Fibroblast of lung (primary cell): Measurements from ENCODE around the gene LPGAT1. TPM values are rescaled to one million over a fixed set of nuclear protein-coding genes. Genes with fewer than 3 reads are reported as not detected.

ENCODE experiments used
- DNase-seq, 2 donors: peaks; one replicate each; pipeline versions ENCODE4 v3.0.0 to v3.0.0-alpha.2; 2010; ENCODE audit warnings: low read depth in 2 of 2
- H2AFZ ChIP-seq: 2 replicates; pipeline ENCODE4 v1.5.1; 2012; ENCODE audit warnings: low read length, control low read depth, inconsistent platforms
- H3K27ac ChIP-seq: 2 replicates; pipeline ENCODE4 v1.5.1; 2011; ENCODE audit warnings: low read length, control low read depth; ENCODE audit not compliant: insufficient read depth
- H3K27me3 ChIP-seq: 2 replicates; pipeline ENCODE4 v1.5.1; 2011; ENCODE audit warnings: mild to moderate bottlenecking, low read length; ENCODE audit not compliant: control insufficient read depth, insufficient read depth
- H3K36me3 ChIP-seq: 2 replicates; pipeline ENCODE4 v1.5.1; 2011; ENCODE audit warnings: low read length; ENCODE audit not compliant: control insufficient read depth, insufficient read depth
- H3K4me1 ChIP-seq: 2 replicates; pipeline ENCODE4 v1.5.1; 2011; ENCODE audit warnings: low read length; ENCODE audit not compliant: control insufficient read depth, insufficient read depth; ENCODE audit errors: extremely low read depth
- H3K4me2 ChIP-seq: 2 replicates; pipeline ENCODE4 v1.5.1; 2011; ENCODE audit warnings: low read length, control low read depth; ENCODE audit not compliant: insufficient read depth; ENCODE audit errors: extremely low read depth
- H3K4me3 ChIP-seq, 4 experiments: fragments of 200-600 bp in 1 of 4; sonication (generic) in 1 of 4; replicated peaks in 1 of 4; 2 replicates each; pipeline ENCODE4 v1.5.1; 2011 to 2016; ENCODE audit warnings: low read length in 4 of 4, low read depth in 3 of 4, mild to moderate bottlenecking in 3 of 4, control low read depth in 2 of 4, inconsistent platforms in 1 of 4, mixed read lengths in 1 of 4; ENCODE audit not compliant: insufficient read depth in 1 of 4; ENCODE audit errors: control extremely low read depth in 1 of 4
- H3K79me2 ChIP-seq: 2 replicates; pipeline ENCODE4 v1.5.1; 2012; ENCODE audit warnings: mild to moderate bottlenecking, low read length, inconsistent platforms; ENCODE audit not compliant: control insufficient read depth, insufficient read depth
- H3K9ac ChIP-seq: 2 replicates; pipeline ENCODE4 v1.5.1; 2011; ENCODE audit warnings: mild to moderate bottlenecking, low read length, control low read depth; ENCODE audit not compliant: insufficient read depth
- H3K9me3 ChIP-seq: 2 replicates; pipeline ENCODE4 v1.5.1; 2012; ENCODE audit warnings: low read depth, low read length; ENCODE audit not compliant: control insufficient read depth, insufficient read depth
- H4K20me1 ChIP-seq: 2 replicates; pipeline ENCODE4 v1.5.1; 2011; ENCODE audit warnings: low read length; ENCODE audit not compliant: control insufficient read depth, insufficient read depth; ENCODE audit errors: extremely low read depth
- CTCF ChIP-seq, 2 donors: IDR thresholded peaks in 1 of 2; conservative IDR thresholded peaks in 1 of 2; 1 replicate in 1 of 2; 2 replicates in 1 of 2; pipeline ENCODE4 v1.5.1; 2011 to 2012; ENCODE audit warnings: low read length in 2 of 2, control low read depth in 1 of 2, inconsistent platforms in 1 of 2, low read depth in 1 of 2, mild to moderate bottlenecking in 1 of 2
- EZH2 ChIP-seq: IDR thresholded peaks from 2 replicates; pipeline ENCODE4 v1.5.1; 2012; ENCODE audit warnings: low read length, control low read depth, mild to moderate bottlenecking; ENCODE audit errors: missing control alignments
- polyA plus RNA-seq, 2 donors: library from polyadenylated mRNA; depleted of rRNA in 1 of 2; stranded (reverse) in 1 of 2; unstranded in 1 of 2; fragments of >200 nt; gene quantifications; 2 replicates each; pipeline ENCODE4 v1.2.1, GENCODE V29; 2011 to 2012; ENCODE audit warnings: missing spikeins in 1 of 2
- total RNA-seq: library from RNA; depleted of rRNA; stranded (reverse); fragments of >200 nt; gene quantifications from 2 replicates; pipeline ENCODE4 v1.2.1, GENCODE V29; 2014

LPGAT1 gene
- total and polyA plus RNA-seq, 2 donors (not counting 1 experiment from before 2014, with no cell fraction given) = 20.7 to 34.7 TPM

DNA sequence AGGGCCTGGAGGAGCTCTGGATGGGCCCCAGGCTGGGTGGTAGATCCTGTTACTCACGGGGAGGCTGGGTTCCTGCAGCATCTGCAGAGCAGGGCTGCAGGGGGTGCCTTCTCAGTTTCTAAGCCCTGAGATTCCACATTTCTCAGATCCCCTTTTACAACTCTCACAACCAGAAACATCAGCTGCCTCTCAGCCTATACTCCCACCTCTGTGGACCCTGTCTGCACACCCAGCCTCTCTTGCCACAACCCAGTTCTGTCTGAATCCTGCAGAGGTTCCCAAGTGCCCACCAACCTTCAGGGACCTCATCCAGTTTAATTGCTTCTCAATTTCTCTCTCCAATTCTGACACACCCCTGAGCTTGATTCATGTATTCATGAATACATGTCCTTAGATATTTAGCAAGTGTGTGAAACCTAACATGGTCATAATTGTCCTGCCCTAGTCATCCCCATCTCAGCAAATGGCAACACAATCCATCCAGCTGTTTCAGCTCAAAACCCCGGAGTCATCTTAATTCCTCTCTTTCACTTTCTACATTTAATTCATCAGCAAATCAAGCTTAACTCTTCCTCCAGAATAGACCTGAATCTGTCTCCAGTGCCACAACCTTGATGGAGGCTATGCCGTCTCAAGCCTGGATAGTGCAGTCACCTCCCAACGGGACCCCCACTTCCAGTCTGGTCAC lies 98.1 kb downstream of the LPGAT1 start:
- no peak overlapping the region for H3K4me3 ChIP-seq
- H3K27me3 ChIP-seq = peaks cover 4% of the 10 kb centered on the region
- H3K79me2 ChIP-seq = no peaks in the 10 kb centered on the region
- H2AFZ ChIP-seq = no peak overlapping the region
- no peak for DNase-seq
- peaks cover 9% of the 10 kb centered on the region for H3K4me1 ChIP-seq
- H3K27ac ChIP-seq = no peak overlapping the region
- TF ChIP-seq EZH2 (no peak), CTCF (conservative IDR thresholded peaks at IDR 0.05 in 1 of 2, IDR thresholded peaks at IDR 0.05 in 1 of 2; ENCODE audit: low read depth in 1 of 2, low read length in 2 of 2) (no peak)
- no peak overlapping the region for H3K4me2 ChIP-seq
- no peaks in the 10 kb centered on the region for H3K9me3 ChIP-seq
- no peak overlapping the region for H3K9ac ChIP-seq
- H4K20me1 ChIP-seq = no peaks in the 10 kb centered on the region
- H3K36me3 ChIP-seq = no peaks in the 10 kb centered on the region

GRCh38 chr1:211731456-211732292 lies 98.9 kb downstream of the LPGAT1 start:
- Histone ChIP-seq H3K27me3 (peaks cover 4% of the 10 kb centered on the region), H3K4me1 (peaks cover 9% of the 10 kb centered on the region), H3K36me3 (no peaks in the 10 kb centered on the region), H3K79me2 (no peaks in the 10 kb centered on the region), H3K9me3 (no peaks in the 10 kb centered on the region), H4K20me1 (no peaks in the 10 kb centered on the region), H3K4me3 (no peak overlapping the region), H3K4me2 (no peak overlapping the region), H3K27ac (no peak overlapping the region), H3K9ac (no peak overlapping the region), H2AFZ (no peak overlapping the region)
- no peak for DNase-seq
- TF ChIP-seq CTCF (conservative IDR thresholded peaks at IDR 0.05 in 1 of 2, IDR thresholded peaks at IDR 0.05 in 1 of 2; ENCODE audit: low read depth in 1 of 2, low read length in 2 of 2) = no peak
- no peak for TF ChIP-seq EZH2

DNA sequence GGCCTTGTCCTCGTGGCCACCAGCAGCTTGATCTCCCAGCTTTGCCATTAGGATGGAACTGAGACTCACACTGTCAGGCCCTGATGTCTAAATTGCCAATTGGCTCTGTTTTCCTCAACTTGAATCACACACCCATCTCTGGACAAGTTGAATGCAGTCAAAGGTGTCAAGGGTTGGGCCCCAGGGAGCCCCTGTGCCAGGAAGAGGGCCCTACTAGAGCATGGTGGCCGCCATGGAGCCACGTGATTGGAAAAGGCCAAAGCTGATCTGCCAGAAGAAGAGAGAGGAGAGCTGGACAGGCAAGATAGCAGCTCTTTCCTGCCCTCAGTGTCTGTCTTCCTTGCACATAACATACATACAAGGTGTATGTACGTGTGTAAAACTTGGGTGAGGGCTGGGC lies 100.2 kb downstream of the LPGAT1 start:
- Histone ChIP-seq H4K20me1 (no peaks in the 10 kb centered on the region), H3K4me3 (no peak overlapping the region), H3K4me2 (no peak overlapping the region), H3K9ac (no peak overlapping the region), H2AFZ (no peak overlapping the region), H3K9me3 (no peaks in the 10 kb centered on the region), H3K79me2 (no peaks in the 10 kb centered on the region), H3K27ac (no peak overlapping the region), H3K27me3 (peaks cover 4% of the 10 kb centered on the region), H3K4me1 (peaks cover 1% of the 10 kb centered on the region), H3K36me3 (no peaks in the 10 kb centered on the region)
- DNase-seq = no peak
- TF ChIP-seq CTCF (conservative IDR thresholded peaks at IDR 0.05 in 1 of 2, IDR thresholded peaks at IDR 0.05 in 1 of 2; ENCODE audit: low read depth in 1 of 2, low read length in 2 of 2) (no peak), EZH2 (no peak)
